CD4-positive, alpha-beta T cell treated with Interleukin-6 at 100 ng/mL for 8 hours (primary cell): Measurements from ENCODE around the gene NXPE1.

Experiments
- DNase-seq: peaks from one replicate; pipeline ENCODE4 v3.0.0-alpha.2; 2020; ENCODE audit warnings: mixed read lengths, low spot score

The NXPE1 gene

GRCh38 chr11:114562166-114562916, 2.7 kb upstream of the NXPE1 start:
- DNase-seq: no peak

- no peak for DNase-seq
These were observed 3.5 kb downstream of the NXPE1 start for GRCh38 chr11:114556135-114556534.

- DNase-seq: no peak
These were observed 6.0 kb downstream of the NXPE1 start for GRCh38 chr11:114553642-114554041.

GRCh38 chr11:114551060-114551459, 8.6 kb downstream of the NXPE1 start:
- no peak for DNase-seq

- DNase-seq: no peak
These were observed 34.0 kb downstream of the NXPE1 start for GRCh38 chr11:114525682-114526081.

- DNase-seq: no peak
These were observed 35.6 kb downstream of the NXPE1 start for GRCh38 chr11:114524122-114524521.

- DNase-seq: no peak
These were observed 36.9 kb downstream of the NXPE1 start for GRCh38 chr11:114522818-114523217.

- no peak for DNase-seq
These were observed 48.1 kb downstream of the NXPE1 start for GRCh38 chr11:114511538-114511937.

GRCh38 chr11:114511079-114511478, 48.6 kb downstream of the NXPE1 start:
- DNase-seq: no peak

- DNase-seq: no peak
These were observed 57.8 kb downstream of the NXPE1 start for GRCh38 chr11:114501901-114502300.

- no peak for DNase-seq
These were observed 59.9 kb downstream of the NXPE1 start for GRCh38 chr11:114499756-114500155.

GRCh38 chr11:114496915-114497314, 62.8 kb downstream of the NXPE1 start:
- no peak for DNase-seq

- DNase-seq: no peak
These were observed 75.8 kb downstream of the NXPE1 start for GRCh38 chr11:114483929-114484328.

GRCh38 chr11:114482114-114482513, 77.6 kb downstream of the NXPE1 start:
- no peak for DNase-seq

- DNase-seq: no peak
These were observed 80.3 kb downstream of the NXPE1 start for GRCh38 chr11:114479331-114479730.

GRCh38 chr11:114478768-114479167, 80.9 kb downstream of the NXPE1 start:
- no peak for DNase-seq

GRCh38 chr11:114478001-114478410, 81.7 kb downstream of the NXPE1 start:
- no peak for DNase-seq

- no peak for DNase-seq
These were observed 87.0 kb downstream of the NXPE1 start for GRCh38 chr11:114472661-114473060.
